ENCODE measurements around the gene DOCK2. TPM values are rescaled to one million over a fixed set of nuclear protein-coding genes. Genes with fewer than 3 reads are reported as not detected.

The DOCK2 gene
- total and polyA plus RNA-seq, 2 donors (not counting 3 experiments of a cell fraction or from before 2014, with no cell fraction given) = 0.62 to 4.8 TPM

DNA sequence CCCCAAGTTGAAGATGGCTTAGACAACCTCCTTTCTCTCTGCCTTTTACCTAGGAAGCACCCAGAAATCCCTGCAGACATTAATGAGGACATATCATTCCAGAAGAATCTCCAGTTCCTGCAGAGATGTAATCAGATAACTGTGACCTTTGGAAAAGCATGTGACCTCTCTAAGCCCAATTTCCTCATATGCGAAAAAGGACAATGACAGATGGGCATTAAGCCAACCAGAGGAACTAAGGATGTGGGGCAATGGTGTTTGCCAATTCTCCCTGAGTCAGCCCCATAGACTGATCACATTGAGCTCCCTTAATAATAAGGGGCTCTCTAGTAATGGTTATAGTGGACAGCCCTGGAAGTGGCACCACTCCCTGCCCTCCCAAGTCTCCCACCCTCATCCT, 458.6 kb downstream of the DOCK2 start:
- Histone ChIP-seq H3K27me3 (ENCODE audit: control insufficient read depth in 2 of 2, insufficient read depth in 2 of 2, low read length in 2 of 2) (peaks cover 2 to 9% of the 10 kb centered on the region in 2 experiments), H3K4me1 (ENCODE audit: control insufficient read depth, extremely low read depth, insufficient read depth, low read length) (peaks cover 20% of the 10 kb centered on the region), H3K9ac (replicated peaks; ENCODE audit: extremely low read depth, insufficient read depth, low read length) (no peak overlapping the region), H2AFZ (ENCODE audit: low read depth, low read length) (no peak overlapping the region), H3K4me2 (ENCODE audit: insufficient read depth, low read length) (no peak overlapping the region), H3K79me2 (ENCODE audit: control insufficient read depth, insufficient read depth, low read length) (no peaks in the 10 kb centered on the region), H3K27ac (ENCODE audit: insufficient read depth, low read depth, low read length) (no peak overlapping the region), H4K20me1 (replicated peaks; ENCODE audit: control insufficient read depth, extremely low read depth, insufficient read depth, low read length) (no peaks in the 10 kb centered on the region), H3K36me3 (ENCODE audit: control insufficient read depth in 2 of 2, extremely low read depth in 1 of 2, insufficient read depth in 2 of 2, low read length in 2 of 2) (no peaks in the 10 kb centered on the region), H3K9me1 (replicated peaks; ENCODE audit: control insufficient read depth, extremely low read depth, insufficient read depth, low read length) (no peaks in the 10 kb centered on the region), H3K4me3 (replicated peaks in 1 of 3; ENCODE audit: insufficient read depth in 1 of 3, low read depth in 1 of 3, low read length in 3 of 3) (no peak overlapping the region), H3K9me3 (replicated peaks; ENCODE audit: control insufficient read depth, insufficient read depth, low read length) (no peaks in the 10 kb centered on the region)
- POLR2A ChIA-PET = no interaction called here
- CTCF ChIA-PET = interaction anchor here (1.6 to 6.9 kb wide), 5 partner anchors 25 to 394 kb away, joined by 4 to 50 read pairs (median 7); no protein-coding TSS in a partner anchor
- BruUV-seq (replicated peaks) = no TSS peak
- dilution Hi-C loops (cut with MboI; ENCODE audit: extremely low pct_ligation_motif_present, low sequenced_read_pairs) = loop anchor here (25.0 kb wide), 1 partner anchor 92 kb away; no protein-coding TSS in a partner anchor
- peak; percentile 81 for TF ChIP-seq GATA2 (IDR thresholded peaks at IDR 0.05; ENCODE audit: insufficient read depth, insufficient read length, low read depth, low read length)
- TF ChIP-seq FOS (IDR thresholded peaks at IDR 0.05; ENCODE audit: borderline replicate concordance, insufficient read depth, low read length) = no peak
- intact Hi-C loops (cut with micrococcal nuclease) = loop anchor here (5.0 kb wide), 2 partner anchors 237 to 537 kb away; no protein-coding TSS in a partner anchor
- FAIRE-seq (no peak), DNase-seq (ENCODE audit: low read depth, low spot score) (peak; percentile 13)

DNA sequence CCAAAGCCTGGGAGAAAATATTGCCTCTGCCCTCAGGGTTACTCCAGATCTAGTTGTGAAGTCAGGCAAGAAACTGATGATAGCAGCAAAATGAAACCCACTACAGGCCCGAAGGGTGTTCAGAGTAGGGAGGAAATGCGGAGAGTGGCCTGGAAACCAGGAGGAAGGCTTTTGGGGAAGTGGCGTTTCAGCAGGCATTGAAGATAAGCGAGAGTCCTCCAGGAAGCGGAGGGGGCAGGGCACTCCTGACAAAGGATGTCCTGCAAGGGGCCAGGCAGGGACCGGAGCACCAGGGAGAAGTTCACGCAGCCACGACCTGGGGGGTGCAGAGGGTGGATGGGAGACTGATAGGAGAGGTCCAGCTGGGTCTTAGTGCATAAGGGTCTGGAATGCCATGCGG, 460.9 kb downstream of the DOCK2 start:
- peak; percentile 58 for DNase-seq (ENCODE audit: low read depth, low spot score)
- CTCF ChIA-PET = interaction anchor here (0.8 to 7.4 kb wide), 6 partner anchors 15 to 396 kb away, joined by 3 to 252 read pairs (median 6); no protein-coding TSS in a partner anchor
- Histone ChIP-seq H3K9ac (replicated peaks; ENCODE audit: extremely low read depth, insufficient read depth, low read length) (no peak overlapping the region), H3K4me3 (replicated peaks in 1 of 3; ENCODE audit: insufficient read depth in 1 of 3, low read depth in 1 of 3, low read length in 3 of 3) (no peak overlapping the region), H3K79me2 (ENCODE audit: control insufficient read depth, insufficient read depth, low read length) (no peaks in the 10 kb centered on the region), H3K4me1 (ENCODE audit: control insufficient read depth, extremely low read depth, insufficient read depth, low read length) (peaks cover 20% of the 10 kb centered on the region), H3K36me3 (ENCODE audit: control insufficient read depth in 2 of 2, extremely low read depth in 1 of 2, insufficient read depth in 2 of 2, low read length in 2 of 2) (no peaks in the 10 kb centered on the region), H3K9me1 (replicated peaks; ENCODE audit: control insufficient read depth, extremely low read depth, insufficient read depth, low read length) (no peaks in the 10 kb centered on the region), H3K27me3 (ENCODE audit: control insufficient read depth in 2 of 2, insufficient read depth in 2 of 2, low read length in 2 of 2) (peaks cover 0 to 2% of the 10 kb centered on the region in 2 experiments), H4K20me1 (replicated peaks; ENCODE audit: control insufficient read depth, extremely low read depth, insufficient read depth, low read length) (no peaks in the 10 kb centered on the region), H3K4me2 (ENCODE audit: insufficient read depth, low read length) (peak overlapping the region; percentile 21), H2AFZ (ENCODE audit: low read depth, low read length) (peak overlapping the region; percentile 49), H3K9me3 (replicated peaks; ENCODE audit: control insufficient read depth, insufficient read depth, low read length) (no peaks in the 10 kb centered on the region), H3K27ac (ENCODE audit: insufficient read depth, low read depth, low read length) (no peak overlapping the region)
- FAIRE-seq = peak; percentile 69
- intact Hi-C loops (cut with micrococcal nuclease) = loop anchor here (5.0 kb wide), 2 partner anchors 234 to 534 kb away; no protein-coding TSS in a partner anchor
- TF ChIP-seq, protein P1, sequence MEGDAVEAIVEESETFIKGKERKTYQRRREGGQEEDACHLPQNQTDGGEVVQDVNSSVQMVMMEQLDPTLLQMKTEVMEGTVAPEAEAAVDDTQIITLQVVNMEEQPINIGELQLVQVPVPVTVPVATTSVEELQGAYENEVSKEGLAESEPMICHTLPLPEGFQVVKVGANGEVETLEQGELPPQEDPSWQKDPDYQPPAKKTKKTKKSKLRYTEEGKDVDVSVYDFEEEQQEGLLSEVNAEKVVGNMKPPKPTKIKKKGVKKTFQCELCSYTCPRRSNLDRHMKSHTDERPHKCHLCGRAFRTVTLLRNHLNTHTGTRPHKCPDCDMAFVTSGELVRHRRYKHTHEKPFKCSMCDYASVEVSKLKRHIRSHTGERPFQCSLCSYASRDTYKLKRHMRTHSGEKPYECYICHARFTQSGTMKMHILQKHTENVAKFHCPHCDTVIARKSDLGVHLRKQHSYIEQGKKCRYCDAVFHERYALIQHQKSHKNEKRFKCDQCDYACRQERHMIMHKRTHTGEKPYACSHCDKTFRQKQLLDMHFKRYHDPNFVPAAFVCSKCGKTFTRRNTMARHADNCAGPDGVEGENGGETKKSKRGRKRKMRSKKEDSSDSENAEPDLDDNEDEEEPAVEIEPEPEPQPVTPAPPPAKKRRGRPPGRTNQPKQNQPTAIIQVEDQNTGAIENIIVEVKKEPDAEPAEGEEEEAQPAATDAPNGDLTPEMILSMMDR (IDR thresholded peaks at IDR 0.05; ENCODE audit: extremely low read depth in 1 of 2, insufficient read depth in 1 of 2, low read depth in 1 of 2, low read length in 2 of 2) = no peak
- TF ChIP-seq FOS (IDR thresholded peaks at IDR 0.05; ENCODE audit: borderline replicate concordance, insufficient read depth, low read length) (no peak), JUN (IDR thresholded peaks at IDR 0.05; ENCODE audit: borderline replicate concordance, insufficient read depth, insufficient read length, low read depth) (no peak), EZH2 (IDR thresholded peaks at IDR 0.05; ENCODE audit: borderline replicate concordance, low read depth, low read length, severe bottlenecking) (no peak), POLR2A (IDR thresholded peaks at IDR 0.05; ENCODE audit: low read depth, low read length) (no peak), POLR2AphosphoS5 (IDR thresholded peaks at IDR 0.05; ENCODE audit: insufficient read depth, low read depth, low read length) (no peak), MYC (IDR thresholded peaks at IDR 0.05; ENCODE audit: low read depth, low read length) (no peak), GATA2 (IDR thresholded peaks at IDR 0.05; ENCODE audit: insufficient read depth, insufficient read length, low read depth, low read length) (peak; percentile 32)
- dilution Hi-C loops (cut with MboI; ENCODE audit: extremely low pct_ligation_motif_present, low sequenced_read_pairs) = loop anchor here (25.0 kb wide), 1 partner anchor 89 kb away; no protein-coding TSS in a partner anchor
- BruUV-seq (replicated peaks) = no TSS peak
- POLR2A ChIA-PET = no interaction called here
